HG03045 (cell line): ENCODE measurements around the gene UCP2.
A peak's percentile ranks its signal among the peaks of the same experiment; 100 is the strongest.

Source experiments
- ATAC-seq: cut with Tn5 transposase; IDR thresholded peaks from one replicate; pipeline ENCODE4 v1.9.1; 2021; ENCODE audit warnings: mild to moderate bottlenecking, moderate library complexity; ENCODE audit not compliant: unreplicated experiment

UCP2 gene

DNA sequence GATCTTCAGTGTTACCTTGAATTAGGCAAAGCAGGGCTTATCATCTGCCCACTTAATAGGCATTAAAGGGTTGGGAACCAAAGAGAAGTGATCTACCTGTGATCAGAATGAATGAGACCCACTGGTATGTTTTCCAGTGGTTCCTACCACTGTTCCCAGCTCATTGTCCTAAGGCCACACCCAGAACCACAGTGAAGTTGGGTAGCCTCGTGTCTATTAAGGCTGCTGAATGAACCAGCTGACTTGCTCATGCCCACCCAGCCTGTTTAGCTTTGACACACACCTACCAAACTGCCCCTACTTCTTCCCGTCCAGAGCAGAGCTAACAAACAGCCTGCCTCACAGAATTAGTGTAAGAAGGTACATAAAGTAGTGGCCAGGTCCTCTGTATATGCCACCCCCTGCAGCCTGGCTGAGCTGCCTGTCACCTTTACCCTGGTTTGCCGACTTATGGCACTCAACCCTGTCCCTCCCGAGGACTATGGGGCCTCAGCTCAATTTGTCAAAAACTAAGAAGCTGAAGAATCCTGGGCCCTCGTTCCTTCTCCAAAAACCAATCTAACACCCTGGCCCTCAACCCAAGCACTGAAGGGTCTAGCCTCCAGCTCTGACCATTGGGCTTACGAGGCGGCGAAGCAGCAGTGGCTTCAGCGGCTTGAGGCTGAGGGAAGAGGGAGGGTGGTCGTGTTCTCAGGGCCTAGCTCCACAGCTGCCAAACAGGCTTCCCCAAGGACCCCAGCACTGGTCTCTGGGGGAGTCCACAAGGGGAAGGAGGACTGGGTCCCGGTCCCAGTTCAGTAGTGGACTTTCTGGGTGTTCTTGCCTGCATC lies 9.8 kb downstream of the UCP2 start:
- no peak for ATAC-seq

DNA sequence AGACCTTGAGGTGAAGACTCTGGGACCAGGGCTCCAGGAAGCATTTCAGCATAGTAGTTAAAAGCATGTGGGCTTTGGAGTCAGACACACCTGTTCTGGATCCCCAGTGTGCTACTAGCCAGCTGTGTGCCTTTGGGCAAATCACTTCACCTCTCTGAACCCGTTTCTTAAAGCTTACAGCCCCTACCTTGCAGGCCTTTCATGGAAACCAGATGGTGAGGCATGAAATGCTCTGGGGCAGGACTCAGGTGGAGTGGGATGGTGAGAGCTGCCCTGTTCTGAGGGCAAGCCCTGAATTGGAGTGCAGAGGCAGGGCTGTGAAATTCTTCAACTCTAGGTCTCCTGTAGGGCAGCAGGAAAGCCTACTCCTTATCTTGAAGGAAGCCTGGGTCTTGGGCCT lies 10.5 kb downstream of the UCP2 start:
- ATAC-seq, result no peak

DNA sequence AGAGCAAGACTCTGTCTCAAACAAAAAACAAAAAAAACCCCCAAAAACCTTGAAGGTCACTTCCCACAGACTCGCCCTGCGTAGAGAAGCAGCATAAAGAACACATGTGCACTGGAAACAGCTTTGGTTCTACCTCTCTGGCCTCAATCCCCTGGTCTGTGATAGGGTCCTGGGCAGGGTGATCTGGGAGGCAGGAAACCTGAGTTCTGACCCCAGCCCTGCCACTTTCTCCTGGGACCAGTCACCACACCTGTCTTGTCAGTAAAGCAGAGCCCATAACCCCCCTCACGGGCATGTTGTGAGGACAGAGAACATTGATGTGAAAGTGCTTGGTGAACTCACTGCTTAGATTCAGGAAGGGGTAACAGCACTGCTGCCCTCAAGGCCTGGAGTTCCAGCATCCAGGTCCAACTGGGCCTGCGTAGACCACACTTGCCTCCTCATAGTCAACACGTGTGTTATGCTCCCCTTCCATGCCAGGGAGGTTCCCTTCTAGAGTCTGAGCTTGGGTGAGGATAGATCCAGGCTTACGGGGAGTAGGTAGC lies 11.4 kb downstream of the UCP2 start:
- ATAC-seq, result no peak

DNA sequence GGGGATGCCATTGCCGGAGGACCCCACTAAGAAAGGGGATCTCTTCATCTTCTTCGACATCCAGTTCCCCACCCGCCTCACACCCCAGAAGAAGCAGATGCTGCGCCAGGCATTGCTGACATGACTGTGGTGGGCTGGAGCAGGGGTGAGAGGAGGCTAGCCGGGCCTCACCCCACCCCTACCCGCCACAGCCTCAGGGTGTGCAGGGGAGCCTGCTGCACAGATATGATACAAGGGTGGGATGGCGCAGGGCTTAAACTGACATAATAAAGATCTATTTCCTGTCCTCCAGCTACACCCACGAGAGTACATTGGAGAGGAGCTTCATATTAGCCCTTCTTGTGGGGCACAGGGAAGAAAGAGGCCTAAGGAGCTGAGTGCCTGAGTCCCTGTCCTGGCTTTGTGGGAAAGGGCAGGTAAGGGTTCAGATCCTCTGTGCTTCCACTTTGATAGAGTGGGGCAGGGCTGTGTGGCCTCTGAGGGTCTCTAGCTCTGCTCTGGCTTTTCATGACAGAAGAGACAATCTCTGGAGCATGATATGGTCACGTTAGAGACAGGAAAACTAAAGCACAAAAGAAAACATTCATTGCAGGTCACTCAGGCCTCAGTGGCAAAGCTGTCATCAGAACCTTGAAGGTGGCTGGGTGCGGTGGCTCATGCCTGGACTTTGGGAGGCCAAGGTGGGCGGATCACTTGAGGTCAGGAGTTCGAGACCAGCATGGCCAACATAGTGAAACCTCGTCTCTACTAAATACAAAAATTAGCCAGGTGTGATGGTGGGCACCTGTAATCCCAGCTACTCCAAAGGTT lies 12.4 kb downstream of the UCP2 start:
- ATAC-seq, result no peak

DNA sequence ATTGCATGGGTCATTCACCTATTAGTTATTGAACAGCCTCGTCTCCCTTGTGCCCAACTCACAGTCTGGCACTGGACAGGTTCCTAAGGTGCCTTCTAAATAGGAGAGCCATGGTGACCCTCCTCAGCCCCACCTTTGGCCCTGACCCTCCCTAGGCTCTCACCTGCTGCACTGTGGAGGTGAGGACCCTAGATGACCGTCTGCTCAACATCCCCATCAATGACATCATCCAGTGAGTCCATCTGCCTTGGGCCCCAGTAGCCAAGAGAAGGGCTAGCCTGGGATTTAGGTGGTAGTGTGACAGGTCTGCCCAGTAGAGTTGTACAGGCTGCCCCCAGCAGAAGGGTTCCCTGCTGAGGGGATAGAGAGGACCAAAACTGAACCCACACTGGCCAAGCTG lies 13.6 kb downstream of the UCP2 start:
- ATAC-seq, result no peak

DNA sequence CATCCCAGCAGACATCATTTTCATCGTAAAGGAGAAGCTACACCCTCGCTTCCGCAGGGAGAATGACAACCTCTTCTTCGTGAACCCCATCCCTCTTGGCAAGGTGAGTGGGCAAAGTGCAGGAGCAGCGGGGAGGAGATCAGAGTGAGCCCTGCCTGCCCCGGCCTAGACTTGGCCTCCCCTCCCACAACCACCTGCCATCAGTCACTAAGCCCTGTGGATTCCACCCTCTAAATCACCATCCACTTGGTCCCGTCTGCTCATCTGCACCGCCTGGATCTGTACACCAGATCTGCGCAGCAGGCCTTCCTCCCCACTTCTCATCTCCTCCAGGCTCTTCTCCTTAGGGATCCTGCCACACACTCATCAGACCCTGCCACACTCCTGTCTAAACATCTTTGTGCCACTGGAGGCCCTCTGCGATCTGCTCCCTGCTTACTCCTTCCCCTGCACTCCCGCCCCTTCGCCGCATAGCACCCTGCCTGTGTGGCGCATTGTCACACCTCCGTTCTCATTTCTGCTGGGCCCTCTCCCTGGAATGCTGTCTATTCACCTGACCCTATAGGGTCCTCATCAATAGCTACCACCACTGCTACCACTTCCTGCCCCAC lies 14.2 kb downstream of the UCP2 start:
- ATAC-seq, result no peak

DNA sequence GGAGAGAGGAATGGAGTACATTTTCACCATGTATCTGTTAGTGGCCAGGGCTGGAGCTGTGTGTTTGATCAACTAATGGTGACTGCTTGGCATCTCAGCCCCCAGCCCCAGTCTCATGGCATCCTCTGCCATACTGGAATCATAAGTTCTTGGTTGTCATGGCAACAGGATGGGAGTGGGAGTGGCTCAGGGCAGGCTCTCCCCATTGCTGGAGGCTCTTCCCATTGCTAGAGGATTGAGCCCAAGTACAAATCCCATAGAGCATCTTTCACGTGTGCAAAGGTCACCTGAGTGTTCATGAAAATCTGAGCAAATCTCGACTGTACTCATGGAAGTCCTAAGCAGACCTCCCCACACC lies 16.9 kb downstream of the UCP2 start:
- ATAC-seq, result no peak

DNA sequence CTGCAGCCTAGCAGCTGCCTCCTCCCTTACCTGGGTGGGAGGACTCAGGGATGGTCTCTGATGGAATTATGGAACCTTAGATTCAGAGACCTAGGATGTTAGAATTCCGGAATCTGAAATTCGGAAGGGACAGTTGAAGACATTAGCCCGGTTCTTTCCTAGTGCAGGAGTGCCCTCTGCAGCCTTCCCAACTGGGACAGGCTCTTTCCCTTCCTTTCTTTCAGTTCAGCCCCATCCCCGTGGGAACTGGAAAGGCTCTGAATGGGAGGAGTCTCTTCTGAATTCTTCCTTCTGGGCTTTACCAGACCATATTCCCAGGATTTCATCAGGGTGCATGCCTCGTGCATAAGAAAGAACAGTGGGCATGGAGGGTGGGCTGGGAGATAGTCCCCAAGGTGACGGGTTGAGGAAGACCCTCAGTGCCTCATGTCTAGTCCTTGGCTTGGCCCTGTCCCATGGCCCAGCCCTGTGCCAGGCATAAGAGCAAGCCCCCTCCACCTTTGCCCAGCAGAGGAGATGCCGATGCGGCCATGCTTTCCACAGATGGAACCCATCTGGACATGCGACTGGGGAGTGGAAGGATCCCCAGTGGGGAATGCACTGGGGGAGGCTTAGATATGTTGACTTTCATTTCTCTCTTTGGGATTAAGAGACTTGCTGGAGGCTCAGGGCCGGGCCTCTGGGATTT lies 17.4 kb downstream of the UCP2 start:
- no peak for ATAC-seq

DNA sequence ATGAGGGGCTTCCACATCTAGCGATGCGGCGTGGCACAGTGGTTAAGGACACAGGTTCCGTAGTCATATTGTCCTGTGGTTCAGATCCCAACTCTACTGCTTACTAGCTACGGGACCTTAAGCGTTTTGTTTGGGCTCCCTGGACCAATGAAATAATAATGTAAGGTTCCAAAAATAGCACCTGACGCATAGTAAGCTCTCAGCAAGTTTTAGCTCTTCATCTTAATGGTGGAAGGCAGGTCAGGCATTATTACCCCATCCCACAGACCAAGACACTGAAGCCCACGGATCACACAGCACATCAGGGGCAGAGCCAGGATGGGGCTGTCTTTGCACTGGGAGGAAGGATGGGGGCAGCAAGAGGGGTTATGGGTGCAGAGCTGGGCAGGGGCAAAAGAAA lies 18.8 kb downstream of the UCP2 start:
- no peak for ATAC-seq

DNA sequence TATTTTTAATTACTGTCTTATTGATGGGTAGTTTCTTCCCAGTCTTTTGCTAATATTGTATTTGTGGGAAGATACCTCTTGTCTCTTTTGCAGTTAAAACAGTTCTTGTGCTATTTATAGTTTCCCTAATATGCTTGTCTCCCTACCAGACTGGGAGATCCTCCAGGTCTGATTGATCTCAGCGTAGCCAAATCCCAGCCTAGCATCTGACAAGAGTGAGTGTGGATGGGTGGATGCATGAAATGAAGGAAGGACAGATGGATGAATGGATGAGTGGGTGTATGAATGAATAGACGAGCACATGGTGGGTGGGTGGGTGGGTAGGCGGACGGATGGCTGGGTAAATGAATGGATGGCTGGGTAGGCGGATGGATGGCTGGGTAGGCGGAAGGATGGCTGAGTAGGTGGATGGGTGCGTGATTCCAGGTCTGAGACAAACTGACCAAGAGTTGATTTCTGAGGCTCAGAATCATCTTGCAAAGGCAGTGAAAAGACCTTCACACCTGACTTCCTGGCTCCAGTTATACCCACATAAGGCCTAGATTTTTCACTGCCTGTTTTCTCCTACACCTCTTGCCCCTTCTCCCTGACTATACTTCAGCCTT lies 20.4 kb downstream of the UCP2 start:
- no peak for ATAC-seq

DNA sequence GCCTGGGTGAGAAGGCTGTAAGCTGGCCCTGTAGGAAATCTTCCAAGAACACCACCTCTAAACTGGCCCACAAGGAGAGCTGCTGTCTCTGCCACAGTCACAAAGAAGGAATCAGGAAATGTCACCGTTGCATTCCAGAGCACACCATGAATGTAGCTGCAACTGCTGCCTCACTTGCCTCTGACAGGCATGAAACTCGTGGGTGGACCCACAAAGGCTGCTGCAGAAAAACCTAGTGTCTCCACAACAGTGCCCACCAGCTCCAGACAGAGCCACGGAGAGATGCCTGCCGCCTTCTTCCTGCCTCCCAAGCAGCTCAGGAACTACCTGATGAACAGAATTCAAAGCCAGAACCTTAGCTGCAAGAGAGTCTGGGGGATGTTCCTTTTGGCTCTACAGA lies 21.3 kb downstream of the UCP2 start:
- no peak for ATAC-seq

DNA sequence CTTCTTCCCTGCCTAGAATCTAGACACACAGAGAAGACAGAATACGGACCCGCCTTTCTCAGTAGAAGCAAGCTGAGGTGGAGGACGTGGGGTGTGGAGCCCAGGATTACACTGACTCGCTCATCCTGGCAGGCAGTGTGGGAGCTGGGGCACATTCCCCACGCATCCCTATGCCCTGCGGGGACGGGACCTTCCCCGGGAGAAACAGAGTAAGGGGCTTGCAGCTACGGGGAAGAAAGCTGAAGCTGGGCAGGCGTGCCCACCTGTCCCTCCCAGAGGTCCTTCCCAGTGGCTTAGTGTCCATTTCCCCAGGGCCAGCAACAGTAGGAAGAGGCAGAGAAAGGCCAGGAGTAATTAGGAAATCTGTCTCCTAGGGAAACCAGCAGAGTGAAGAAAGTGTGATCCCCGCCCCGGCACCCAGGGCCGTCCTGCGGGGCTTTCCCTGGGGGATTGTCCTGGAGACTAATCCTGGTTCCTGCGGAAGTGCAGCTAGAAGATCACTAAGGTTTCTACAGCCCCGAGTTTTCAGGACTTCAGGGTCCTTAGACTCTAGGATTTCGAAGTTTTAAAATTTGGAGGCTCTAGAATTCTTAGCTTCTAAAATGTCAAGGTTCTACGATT lies 24.0 kb downstream of the UCP2 start:
- no peak for ATAC-seq

DNA sequence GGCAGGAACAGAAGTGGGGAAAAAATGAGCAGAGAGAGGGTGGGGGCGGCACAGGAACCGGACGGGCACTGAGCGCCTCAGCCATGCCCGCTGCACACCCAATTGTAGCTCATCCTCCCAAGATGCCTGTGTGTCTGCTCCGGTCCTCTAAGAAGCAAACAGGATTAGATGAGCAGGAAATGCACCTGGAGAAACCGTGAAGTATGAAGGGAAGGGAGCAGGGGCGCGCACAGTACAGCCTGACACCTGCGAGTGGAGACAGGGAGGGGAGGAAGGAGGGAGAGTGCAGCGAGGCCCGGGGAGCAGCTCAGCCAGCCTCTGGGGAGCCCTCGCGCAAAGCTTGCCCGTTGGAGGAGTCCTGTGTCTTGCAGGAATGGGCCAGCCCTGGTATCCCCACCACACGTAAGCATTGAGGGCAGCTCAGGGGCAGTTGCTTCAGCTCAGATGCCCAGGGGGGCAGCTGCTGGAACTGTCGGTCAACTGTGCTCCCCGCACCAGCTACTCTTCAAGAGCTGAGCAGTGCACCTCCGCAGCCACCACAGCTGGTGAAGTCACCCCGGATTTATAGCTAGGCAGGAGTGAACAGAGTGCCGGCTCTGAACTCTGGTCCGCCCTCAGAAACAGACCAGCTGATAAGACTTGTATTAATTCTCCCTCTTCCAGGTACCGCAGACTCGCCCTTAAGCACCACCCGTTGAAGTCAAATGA lies 24.8 kb downstream of the UCP2 start:
- ATAC-seq, result no peak

DNA sequence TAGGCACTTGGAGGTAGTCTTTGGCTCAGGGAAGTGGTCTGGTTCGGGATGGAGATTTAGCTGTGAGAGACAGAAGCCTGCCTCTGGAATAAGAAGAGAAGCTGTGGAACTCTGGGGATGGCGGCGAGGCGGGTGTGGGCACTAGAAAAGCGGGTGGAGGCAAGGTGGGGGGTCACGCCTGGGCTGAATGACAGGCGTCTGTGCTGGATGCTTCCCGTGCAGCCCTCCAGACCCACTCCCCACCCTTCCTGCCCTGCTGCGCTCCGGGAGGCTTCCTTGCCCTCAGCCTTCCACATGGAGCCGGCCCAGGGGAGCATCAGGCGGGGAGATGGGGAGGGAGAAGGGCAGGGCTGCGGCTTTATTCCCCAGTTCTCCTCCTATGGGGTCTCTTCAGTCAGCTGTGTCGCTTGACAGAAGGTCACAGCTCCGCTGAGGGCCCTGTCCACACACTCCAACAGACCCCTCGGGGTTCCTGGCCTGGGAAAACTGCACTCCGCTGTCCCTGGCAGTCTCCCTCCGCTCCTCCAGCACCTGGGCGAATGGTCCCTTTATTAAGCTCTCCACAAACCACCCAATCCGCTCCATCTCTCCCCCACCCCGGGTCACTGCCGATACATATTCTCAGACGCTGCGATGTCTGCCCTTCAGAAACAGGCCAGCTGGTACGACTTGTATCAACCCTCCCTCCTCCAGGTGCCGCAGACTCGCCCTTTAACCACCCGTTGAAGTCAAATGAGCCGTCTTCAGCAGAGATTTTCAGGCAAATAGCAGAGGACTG lies 25.6 kb downstream of the UCP2 start:
- no peak for ATAC-seq

DNA sequence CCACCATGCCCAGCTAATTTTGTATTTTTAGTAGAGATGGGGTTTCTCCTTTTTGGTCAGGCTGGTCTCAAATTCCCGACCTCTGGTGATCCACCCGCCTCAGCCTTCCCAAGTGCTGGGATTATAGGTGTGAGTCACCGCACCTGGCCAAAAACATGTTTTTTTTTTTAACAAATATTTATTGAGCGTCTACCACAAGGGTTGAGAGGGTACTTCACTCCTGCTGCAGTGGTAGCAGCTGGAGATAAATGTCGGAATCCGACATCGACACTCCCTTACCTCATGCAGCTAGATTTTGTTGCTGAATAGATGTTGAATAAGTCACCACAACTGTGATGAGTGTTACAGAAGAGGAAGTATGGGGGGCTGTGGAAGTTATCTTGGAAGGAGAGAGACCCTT lies 30.8 kb downstream of the UCP2 start:
- ATAC-seq, result no peak

DNA sequence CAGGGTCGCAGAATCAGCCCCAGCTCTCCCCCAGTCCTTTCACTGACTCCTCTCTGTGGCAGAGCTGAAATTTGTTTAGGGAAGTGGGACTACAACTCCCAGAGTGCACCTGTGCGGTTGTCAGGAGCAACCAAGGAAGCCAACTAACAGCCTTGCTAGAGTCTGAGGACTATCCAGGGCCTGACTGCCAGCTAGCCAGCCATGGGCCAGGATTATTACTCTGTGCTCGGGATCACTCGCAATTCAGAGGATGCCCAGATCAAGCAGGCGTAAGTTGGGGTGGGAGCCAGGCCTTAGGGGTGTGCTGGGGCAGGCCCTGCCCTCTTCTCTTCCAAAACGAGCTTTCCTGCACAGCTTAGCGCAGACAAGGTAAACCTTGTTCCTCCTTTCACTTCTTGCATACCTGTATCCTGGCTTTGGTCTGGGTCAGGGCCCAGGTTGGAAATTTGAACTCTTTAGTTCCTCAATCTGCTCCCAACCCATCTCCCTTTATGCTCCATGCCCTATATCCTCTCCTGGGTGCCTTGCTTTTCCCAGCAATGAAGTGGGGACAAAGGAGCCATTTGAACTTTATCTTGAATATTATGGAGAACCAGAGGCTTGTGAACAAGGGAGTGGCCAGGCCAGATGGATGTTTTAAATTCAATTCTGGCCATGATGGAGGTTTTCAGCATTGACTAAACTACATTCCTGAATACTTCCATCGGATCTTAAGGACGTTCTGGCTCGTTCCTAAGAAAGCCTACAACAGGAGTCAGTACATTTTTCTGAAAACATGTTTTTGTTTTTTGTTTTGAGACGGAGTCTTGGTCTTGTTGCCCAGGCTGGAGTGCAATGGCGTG lies 31.6 kb downstream of the UCP2 start, which contains the start of gene DNAJB13:
DNAJB13 (plus strand) TSS at position 158 of the 842 bp plus-strand sequence; CDS start at position 202, 44 bp downstream.
- ATAC-seq, result peak; percentile 75

DNA sequence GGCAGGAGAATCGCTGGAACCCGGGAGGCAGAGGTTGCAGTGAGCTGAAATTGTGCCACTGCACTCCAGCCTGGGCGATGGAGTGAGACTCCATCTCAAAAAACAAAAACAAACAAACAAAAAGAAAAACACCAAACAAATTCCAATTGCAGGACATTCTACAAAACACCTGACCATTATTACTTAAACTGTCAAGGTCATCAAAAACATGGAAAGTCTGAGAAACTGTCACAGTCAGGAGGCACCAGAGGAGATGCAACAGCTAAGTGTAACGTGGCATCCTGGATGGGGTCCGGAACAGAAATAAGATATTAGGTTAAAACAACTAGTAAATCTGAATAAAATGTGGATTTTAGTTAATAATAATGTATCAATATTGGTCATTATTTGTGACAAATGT lies 32.7 kb downstream of the UCP2 start:
- no peak for ATAC-seq

DNA sequence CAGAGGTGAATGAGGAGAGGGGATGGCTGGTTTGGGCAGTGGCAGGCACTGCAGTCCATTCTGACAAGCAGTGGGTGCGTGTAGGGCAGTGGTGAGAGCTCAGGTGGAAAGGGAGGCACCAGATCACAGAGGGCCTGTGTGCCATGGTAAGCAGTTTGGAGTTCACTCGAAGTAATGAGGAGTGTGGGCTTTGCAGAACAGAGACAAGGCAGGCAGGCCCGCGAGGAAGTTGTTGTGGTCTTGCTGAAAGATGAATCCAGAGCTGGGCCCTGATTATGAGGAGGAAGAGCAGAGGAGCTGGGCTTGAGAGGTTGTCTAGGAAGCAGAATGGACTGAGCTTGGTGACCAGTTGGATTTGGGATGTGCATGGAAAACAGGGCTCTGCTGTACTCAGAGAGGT lies 33.4 kb downstream of the UCP2 start:
- no peak for ATAC-seq
